Type B pancreatic cell (in vitro differentiated cells): Measurements from ENCODE around the gene PNPLA6. TPM values are rescaled to one million over a fixed set of nuclear protein-coding genes. Genes with fewer than 3 reads are reported as not detected.

Experiments used
- DNase-seq: peaks from one replicate; pipeline ENCODE4 v3.0.0; 2021; ENCODE audit warnings: mixed read lengths; ENCODE audit not compliant: unreplicated experiment; ENCODE audit errors: extremely low spot score
- H3K27ac Mint-ChIP-seq: 2 replicates; pipeline ENCODE4 v1.8.0; 2021; ENCODE audit warnings: mild to moderate bottlenecking, mixed read lengths
- H3K27me3 Mint-ChIP-seq: 2 replicates; pipeline ENCODE4 v1.8.0; 2021; ENCODE audit warnings: mixed read lengths
- H3K36me3 Mint-ChIP-seq: 2 replicates; pipeline ENCODE4 v1.8.0; 2021; ENCODE audit warnings: mixed read lengths
- H3K4me1 Mint-ChIP-seq: one replicate; pipeline ENCODE4 v1.8.0; 2021; ENCODE audit warnings: mixed read lengths; ENCODE audit not compliant: unreplicated experiment
- H3K4me3 Mint-ChIP-seq: 2 replicates; pipeline ENCODE4 v1.8.0; 2021; ENCODE audit warnings: mild to moderate bottlenecking, mixed read lengths
- H3K9me3 Mint-ChIP-seq: 2 replicates; pipeline ENCODE4 v1.8.0; 2021; ENCODE audit warnings: mixed read lengths
- total RNA-seq: library from RNA; stranded (reverse); gene quantifications from 2 replicates; pipeline ENCODE4 v1.2.1, GENCODE V29; 2021; ENCODE audit warnings: low replicate concordance
- TF ChIP-seq, protein P1 (sequence below): fragments of 200-600 bp; sonication (generic); conservative IDR thresholded peaks from 2 replicates; pipeline ENCODE4 v1.5.0; 2021; ENCODE audit warnings: antibody characterized with exemption, mild to moderate bottlenecking

The PNPLA6 gene
- total RNA-seq, 1 donor from 2014 or later, result 84.3 TPM

GRCh38 chr19:7504684-7505083 is 30.8 kb upstream of the PNPLA6 start:
- TF ChIP-seq, protein P1, sequence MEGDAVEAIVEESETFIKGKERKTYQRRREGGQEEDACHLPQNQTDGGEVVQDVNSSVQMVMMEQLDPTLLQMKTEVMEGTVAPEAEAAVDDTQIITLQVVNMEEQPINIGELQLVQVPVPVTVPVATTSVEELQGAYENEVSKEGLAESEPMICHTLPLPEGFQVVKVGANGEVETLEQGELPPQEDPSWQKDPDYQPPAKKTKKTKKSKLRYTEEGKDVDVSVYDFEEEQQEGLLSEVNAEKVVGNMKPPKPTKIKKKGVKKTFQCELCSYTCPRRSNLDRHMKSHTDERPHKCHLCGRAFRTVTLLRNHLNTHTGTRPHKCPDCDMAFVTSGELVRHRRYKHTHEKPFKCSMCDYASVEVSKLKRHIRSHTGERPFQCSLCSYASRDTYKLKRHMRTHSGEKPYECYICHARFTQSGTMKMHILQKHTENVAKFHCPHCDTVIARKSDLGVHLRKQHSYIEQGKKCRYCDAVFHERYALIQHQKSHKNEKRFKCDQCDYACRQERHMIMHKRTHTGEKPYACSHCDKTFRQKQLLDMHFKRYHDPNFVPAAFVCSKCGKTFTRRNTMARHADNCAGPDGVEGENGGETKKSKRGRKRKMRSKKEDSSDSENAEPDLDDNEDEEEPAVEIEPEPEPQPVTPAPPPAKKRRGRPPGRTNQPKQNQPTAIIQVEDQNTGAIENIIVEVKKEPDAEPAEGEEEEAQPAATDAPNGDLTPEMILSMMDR, result no peak
- no peaks in the 10 kb centered on the region for H3K4me1 Mint-ChIP-seq
- DNase-seq, result no peak
- no peak overlapping the region for H3K27ac Mint-ChIP-seq
- peaks cover 19% of the 10 kb centered on the region for H3K27me3 Mint-ChIP-seq
- no peaks in the 10 kb centered on the region for H3K36me3 Mint-ChIP-seq
- H3K9me3 Mint-ChIP-seq, result no peaks in the 10 kb centered on the region
- H3K4me3 Mint-ChIP-seq, result no peak overlapping the region

DNA sequence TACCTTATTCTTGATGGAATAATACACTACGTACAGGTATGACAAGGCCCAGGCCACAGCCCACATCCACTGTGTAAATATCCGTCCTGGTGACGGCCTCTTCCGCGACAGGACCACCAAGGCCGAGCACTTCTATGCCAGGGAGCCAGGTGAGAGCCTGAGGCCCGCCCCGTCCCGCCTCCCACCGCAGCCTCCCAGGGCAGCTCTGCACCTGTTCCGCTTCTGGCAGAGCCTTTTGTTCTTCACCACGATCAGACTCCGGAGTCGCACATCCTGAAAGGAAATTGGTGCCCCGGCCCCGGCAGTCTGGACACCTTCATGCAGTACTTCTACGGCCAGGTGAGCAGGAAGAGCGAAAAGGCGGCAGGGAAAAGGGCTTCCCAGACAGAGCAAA is 30.2 kb upstream of the PNPLA6 start:
- Mint-ChIP-seq H3K27me3 (peaks cover 17% of the 10 kb centered on the region), H3K4me1 (no peaks in the 10 kb centered on the region), H3K27ac (no peak overlapping the region), H3K4me3 (no peak overlapping the region), H3K9me3 (no peaks in the 10 kb centered on the region), H3K36me3 (no peaks in the 10 kb centered on the region)
- DNase-seq, result no peak
- TF ChIP-seq, protein P1, result no peak

DNA sequence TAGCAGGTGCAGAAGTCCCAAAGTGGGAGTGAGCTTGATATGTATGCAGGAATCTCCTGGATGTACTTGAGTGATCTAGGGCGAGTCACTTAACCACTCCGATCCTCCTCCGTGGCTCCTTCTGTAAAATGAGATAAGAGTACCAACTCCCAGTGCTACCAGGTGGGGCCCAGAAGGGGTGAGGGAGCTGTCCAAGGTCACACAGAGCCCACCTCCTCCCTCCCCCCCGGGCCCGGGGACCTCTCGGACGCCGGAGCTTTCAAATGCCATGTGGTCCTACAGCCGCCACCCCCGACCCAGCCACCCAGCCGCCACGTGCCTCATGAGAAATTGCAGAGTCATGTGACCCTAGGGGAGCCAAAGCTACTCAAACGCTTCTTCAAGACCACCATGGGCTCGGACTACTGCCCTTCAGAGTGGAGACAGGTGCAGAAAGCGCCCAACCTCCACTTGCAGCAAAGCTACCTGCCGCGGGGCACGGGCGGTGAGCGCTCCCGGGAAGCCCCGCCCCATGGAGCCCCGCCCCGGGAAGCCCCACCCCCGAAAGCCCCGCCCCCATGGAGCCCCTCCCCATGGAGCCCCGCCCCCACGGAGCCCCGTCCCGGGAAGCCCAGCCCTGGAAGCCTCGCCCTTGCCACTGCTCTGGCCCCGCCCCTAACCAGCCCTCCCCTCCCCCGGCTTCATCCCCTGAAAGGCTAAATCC is 29.7 kb upstream of the PNPLA6 start:
- H3K4me1 Mint-ChIP-seq, result no peaks in the 10 kb centered on the region

GRCh38 chr19:7506385-7507328 is 28.9 kb upstream of the PNPLA6 start:
- no peak for DNase-seq
- Mint-ChIP-seq H3K4me3 (no peak overlapping the region), H3K36me3 (no peaks in the 10 kb centered on the region), H3K4me1 (no peaks in the 10 kb centered on the region), H3K9me3 (no peaks in the 10 kb centered on the region), H3K27ac (peak overlapping the region; percentile 39), H3K27me3 (peaks cover 13% of the 10 kb centered on the region)
- TF ChIP-seq, protein P1, result no peak

More for the DNA sequence above, 29.7 kb upstream of the PNPLA6 start:
- DNase-seq, result no peak
- Mint-ChIP-seq H3K36me3 (no peaks in the 10 kb centered on the region), H3K9me3 (no peaks in the 10 kb centered on the region), H3K27ac (no peak overlapping the region), H3K4me3 (peak overlapping the region; percentile 14), H3K27me3 (peaks cover 17% of the 10 kb centered on the region)
- TF ChIP-seq, protein P1, result no peak

DNA sequence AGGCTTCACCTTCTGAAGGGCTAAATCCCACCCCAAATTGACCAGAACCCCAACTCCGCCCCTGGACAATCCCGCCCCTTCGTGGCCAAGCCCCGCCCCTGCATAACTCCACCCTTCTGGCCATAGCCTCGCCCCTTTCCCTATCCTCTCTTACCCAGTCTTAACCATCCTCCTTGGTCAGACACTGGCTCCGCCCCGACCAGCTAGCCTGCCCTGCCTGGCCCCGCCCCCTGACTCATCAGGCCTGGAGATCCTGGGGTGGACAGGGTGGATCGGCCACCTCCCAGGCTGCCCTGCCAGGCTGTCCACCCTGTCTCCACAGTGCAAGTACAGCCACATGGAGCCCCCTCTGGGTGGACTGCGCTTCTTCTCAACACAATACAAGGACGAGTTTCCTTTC is 27.6 kb upstream of the PNPLA6 start:
- Mint-ChIP-seq H3K36me3 (no peaks in the 10 kb centered on the region), H3K9me3 (no peaks in the 10 kb centered on the region), H3K27ac (no peak overlapping the region), H3K27me3 (peaks cover 9% of the 10 kb centered on the region), H3K4me3 (no peak overlapping the region), H3K4me1 (no peaks in the 10 kb centered on the region)
- DNase-seq, result no peak
- TF ChIP-seq, protein P1, result no peak
